HEK293T (cell line): ENCODE data around the gene GNA15.

Experiments
- CTCF ChIA-PET: fragments of 350-600 bp; formaldehyde crosslinking; extraction: SDS; loops from one replicate; lab custom pipeline; 2021; ENCODE audit warnings: antibody characterized with exemption, inconsistent platforms; lab: Yijun Ruan, JAX
- POLR2A ChIA-PET: fragments of 350-600 bp; formaldehyde crosslinking; extraction: SDS; loops from one replicate; lab custom pipeline; 2020; ENCODE audit warnings: antibody characterized with exemption, inconsistent platforms; lab: Yijun Ruan, JAX
- DNase-seq: peaks from one replicate; pipeline ENCODE4 v3.0.0; 2012; ENCODE audit warnings: mixed read lengths; ENCODE audit errors: extremely low spot score
- ARNT ChIP-seq: fragments of 450-650 bp; IDR thresholded peaks from 2 replicates; pipeline ENCODE4 v1.6.1; 2017; ENCODE audit warnings: mild to moderate bottlenecking
- BHLHE40 ChIP-seq: fragments of 450-650 bp; IDR thresholded peaks from 2 replicates; pipeline ENCODE4 v1.6.1; 2016; ENCODE audit warnings: mild to moderate bottlenecking, moderate library complexity, borderline replicate concordance
- CTBP1 ChIP-seq: fragments of 450-650 bp; IDR thresholded peaks from 2 replicates; pipeline ENCODE4 v1.6.1; 2016; ENCODE audit warnings: borderline replicate concordance
- ELF4 ChIP-seq: fragments of 450-650 bp; IDR thresholded peaks from 2 replicates; pipeline ENCODE4 v1.6.1; 2017; ENCODE audit warnings: antibody characterized with exemption
- FOXA1 ChIP-seq: fragments of 450-650 bp; IDR thresholded peaks from 2 replicates; pipeline ENCODE4 v1.6.1; 2016; ENCODE audit warnings: mild to moderate bottlenecking
- FOXK2 ChIP-seq: fragments of 450-650 bp; IDR thresholded peaks from 2 replicates; pipeline ENCODE4 v1.6.1; 2016; ENCODE audit warnings: mild to moderate bottlenecking
- FOXM1 ChIP-seq: fragments of 450-650 bp; IDR thresholded peaks from 2 replicates; pipeline ENCODE4 v1.6.1; 2017; ENCODE audit warnings: mild to moderate bottlenecking, borderline replicate concordance
- HDGF ChIP-seq: fragments of 450-650 bp; IDR thresholded peaks from 2 replicates; pipeline ENCODE4 v1.6.1; 2017; ENCODE audit warnings: antibody characterized with exemption, borderline replicate concordance
- L3MBTL2 ChIP-seq: fragments of 450-650 bp; conservative IDR thresholded peaks from 2 replicates; pipeline ENCODE4 v1.6.1; 2016; ENCODE audit warnings: mild to moderate bottlenecking
- LEF1 ChIP-seq: fragments of 450-650 bp; IDR thresholded peaks from 2 replicates; pipeline ENCODE4 v1.6.1; 2017; ENCODE audit warnings: mild to moderate bottlenecking, borderline replicate concordance
- NFRKB ChIP-seq: fragments of 450-650 bp; IDR thresholded peaks from 2 replicates; pipeline ENCODE4 v1.6.1; 2016; ENCODE audit warnings: mild to moderate bottlenecking, moderate library complexity
- PKNOX1 ChIP-seq: fragments of 450-650 bp; IDR thresholded peaks from 2 replicates; pipeline ENCODE4 v1.6.1; 2016
- SP1 ChIP-seq: fragments of 450-650 bp; IDR thresholded peaks from 2 replicates; pipeline ENCODE4 v1.6.1; 2017
- SUZ12 ChIP-seq: fragments of 450-650 bp; IDR thresholded peaks from 2 replicates; pipeline ENCODE4 v1.6.1; 2016; ENCODE audit warnings: mild to moderate bottlenecking
- TARDBP ChIP-seq: fragments of 450-650 bp; IDR thresholded peaks from 2 replicates; pipeline ENCODE4 v1.6.1; 2016
- ZNF384 ChIP-seq: fragments of 450-650 bp; IDR thresholded peaks from 2 replicates; pipeline ENCODE4 v1.6.1; 2016

The GNA15 gene

GRCh38 chr19:3115411-3115810 lies 20.4 kb upstream of the GNA15 start:
- DNase-seq, result no peak
- TF ChIP-seq BHLHE40 (no peak), PKNOX1 (no peak), FOXM1 (no peak), LEF1 (no peak), FOXA1 (no peak), ELF4 (no peak), L3MBTL2 (no peak), HDGF (no peak), CTBP1 (no peak), ZNF384 (no peak), FOXK2 (no peak), SP1 (no peak)
- ChIA-PET CTCF (no interaction called here), POLR2A (no interaction called here)

GRCh38 chr19:3115916-3116602 lies 19.8 kb upstream of the GNA15 start:
- ChIA-PET CTCF (no interaction called here), POLR2A (no interaction called here)
- TF ChIP-seq FOXA1 (no peak), BHLHE40 (no peak), SP1 (no peak), HDGF (no peak), L3MBTL2 (no peak), ARNT (no peak), SUZ12 (no peak), NFRKB (no peak)
- DNase-seq, result no peak

GRCh38 chr19:3116621-3117020 lies 19.2 kb upstream of the GNA15 start:
- CTCF ChIA-PET, result no interaction called here

GRCh38 chr19:3117716-3118115 lies 18.1 kb upstream of the GNA15 start:
- no peak for DNase-seq
- CTCF ChIA-PET, result interaction anchor here (1.0 kb wide), 1 partner anchor 9 kb away, joined by 5 read pairs; no protein-coding TSS in a partner anchor
- TF ChIP-seq BHLHE40, result no peak
- no peak for TF ChIP-seq HDGF
- no peak for TF ChIP-seq FOXM1
- no peak for TF ChIP-seq SP1
- no peak for TF ChIP-seq TARDBP
- TF ChIP-seq ZNF384, result no peak
- TF ChIP-seq ARNT, result no peak
- no peak for TF ChIP-seq SUZ12
- TF ChIP-seq PKNOX1, result no peak
- no peak for TF ChIP-seq L3MBTL2
- no peak for TF ChIP-seq FOXA1
- TF ChIP-seq CTBP1, result no peak
- no peak for TF ChIP-seq LEF1
- POLR2A ChIA-PET, result no interaction called here

More at GRCh38 chr19:3116621-3117020, 19.2 kb upstream of the GNA15 start:
- DNase-seq, result no peak
- POLR2A ChIA-PET, result no interaction called here
- TF ChIP-seq BHLHE40 (no peak), LEF1 (no peak), ELF4 (no peak), L3MBTL2 (no peak), NFRKB (no peak), HDGF (no peak)

GRCh38 chr19:3118232-3119070 lies 17.4 kb upstream of the GNA15 start:
- POLR2A ChIA-PET, result no interaction called here
- DNase-seq, result no peak
- TF ChIP-seq SUZ12, result no peak
- no peak for TF ChIP-seq TARDBP
- TF ChIP-seq FOXA1, result no peak
- no peak for TF ChIP-seq CTBP1
- TF ChIP-seq NFRKB, result no peak
- no peak for TF ChIP-seq HDGF
- CTCF ChIA-PET, result interaction anchor here (0.5 to 1.0 kb wide), 2 partner anchors 8 to 10 kb away, joined by 3 to 5 read pairs; no protein-coding TSS in a partner anchor

GRCh38 chr19:3119071-3119595 lies 16.7 kb upstream of the GNA15 start:
- DNase-seq, result no peak
- TF ChIP-seq NFRKB (no peak), LEF1 (no peak), PKNOX1 (no peak), TARDBP (no peak), L3MBTL2 (no peak), FOXM1 (no peak), CTBP1 (no peak), SUZ12 (no peak), FOXA1 (no peak), BHLHE40 (no peak), ZNF384 (no peak)
- ChIA-PET CTCF (no interaction called here), POLR2A (no interaction called here)
